ENCODE data around the gene NUP42. TPM values are rescaled to one million over a fixed set of nuclear protein-coding genes. Genes with fewer than 3 reads are reported as not detected.

The NUP42 gene
- total RNA-seq, 1 donor from 2014 or later, result 36.9 TPM

GRCh38 chr7:23210506-23210905 lies 28.7 kb downstream of the NUP42 start:
- H3K36me3 Mint-ChIP-seq (ENCODE audit: low read depth, unreplicated experiment), result peaks cover 2% of the 10 kb centered on the region
- H4K20me1 ChIP-seq (ENCODE audit: insufficient read depth, low read length), result no peaks in the 10 kb centered on the region
- H3K27me3 Mint-ChIP-seq (ENCODE audit: low read depth, unreplicated experiment), result peaks cover 24% of the 10 kb centered on the region
- no peak for TF ChIP-seq CTCF (IDR thresholded peaks at IDR 0.05; ENCODE audit: insufficient read depth, low read depth, low read length)
- TF ChIP-seq EZH2 (IDR thresholded peaks at IDR 0.05; ENCODE audit: insufficient read depth, low read length), result no peak
- FAIRE-seq (no peak), DNase-seq (ENCODE audit: low read depth) (no peak)
- no peak overlapping the region for H3K9ac ChIP-seq (ENCODE audit: low read length)
- no peaks in the 10 kb centered on the region for H3K4me1 ChIP-seq (ENCODE audit: insufficient read depth, low read length)
- H3K27ac Mint-ChIP-seq (ENCODE audit: unreplicated experiment), result no peak overlapping the region
- H3K36me3 ChIP-seq (ENCODE audit: insufficient read depth, low read length), result no peaks in the 10 kb centered on the region
- H3K9me3 ChIP-seq (ENCODE audit: insufficient read depth, low read depth, low read length), result peaks cover 2% of the 10 kb centered on the region
- H3K27ac ChIP-seq (ENCODE audit: low read depth, low read length), result no peak overlapping the region
- H3K9me3 Mint-ChIP-seq (ENCODE audit: unreplicated experiment), result no peaks in the 10 kb centered on the region
- no peak overlapping the region for H3K4me3 ChIP-seq (ENCODE audit: insufficient read depth, low read depth, low read length)
- H3K4me1 Mint-ChIP-seq (ENCODE audit: low read depth, unreplicated experiment), result no peaks in the 10 kb centered on the region
- no peaks in the 10 kb centered on the region for H3K27me3 ChIP-seq (ENCODE audit: insufficient read depth, low read length)
- H3K4me3 Mint-ChIP-seq (ENCODE audit: unreplicated experiment), result no peak overlapping the region
- no peak overlapping the region for H2AFZ ChIP-seq (ENCODE audit: low read depth, low read length)
- no peak overlapping the region for H3K4me2 ChIP-seq (ENCODE audit: low read length)
- H3K79me2 ChIP-seq (ENCODE audit: insufficient read depth, low read length), result no peaks in the 10 kb centered on the region

- no peak overlapping the region for H3K4me3 Mint-ChIP-seq (ENCODE audit: unreplicated experiment)
- H3K4me2 ChIP-seq (ENCODE audit: low read length), result no peak overlapping the region
- no peaks in the 10 kb centered on the region for H3K4me1 ChIP-seq (ENCODE audit: insufficient read depth, low read length)
- DNase-seq (ENCODE audit: low read depth), result no peak
- H3K9me3 Mint-ChIP-seq (ENCODE audit: unreplicated experiment), result no peaks in the 10 kb centered on the region
- no peaks in the 10 kb centered on the region for H3K27me3 ChIP-seq (ENCODE audit: insufficient read depth, low read length)
- H3K9me3 ChIP-seq (ENCODE audit: insufficient read depth, low read depth, low read length), result no peaks in the 10 kb centered on the region
- no peak overlapping the region for H2AFZ ChIP-seq (ENCODE audit: low read depth, low read length)
- H3K27ac ChIP-seq (ENCODE audit: low read depth, low read length), result no peak overlapping the region
- H3K27me3 Mint-ChIP-seq (ENCODE audit: low read depth, unreplicated experiment), result peaks cover 18% of the 10 kb centered on the region
- no peak for TF ChIP-seq CTCF (IDR thresholded peaks at IDR 0.05; ENCODE audit: insufficient read depth, low read depth, low read length)
- TF ChIP-seq EZH2 (IDR thresholded peaks at IDR 0.05; ENCODE audit: insufficient read depth, low read length), result no peak
- H3K4me1 Mint-ChIP-seq (ENCODE audit: low read depth, unreplicated experiment), result no peaks in the 10 kb centered on the region
- H3K4me3 ChIP-seq (ENCODE audit: insufficient read depth, low read depth, low read length), result no peak overlapping the region
- no peak overlapping the region for H3K9ac ChIP-seq (ENCODE audit: low read length)
- no peak for FAIRE-seq
- H3K36me3 ChIP-seq (ENCODE audit: insufficient read depth, low read length), result no peaks in the 10 kb centered on the region
- no peaks in the 10 kb centered on the region for H3K79me2 ChIP-seq (ENCODE audit: insufficient read depth, low read length)
- no peak overlapping the region for H3K27ac Mint-ChIP-seq (ENCODE audit: unreplicated experiment)
- H4K20me1 ChIP-seq (ENCODE audit: insufficient read depth, low read length), result no peaks in the 10 kb centered on the region
- H3K36me3 Mint-ChIP-seq (ENCODE audit: low read depth, unreplicated experiment), result peaks cover 2% of the 10 kb centered on the region
Measured at GRCh38 chr7:23211589-23211988, 29.7 kb downstream of the NUP42 start.

GRCh38 chr7:23212395-23212794 lies 30.5 kb downstream of the NUP42 start:
- Histone ChIP-seq H3K79me2 (ENCODE audit: insufficient read depth, low read length) (no peaks in the 10 kb centered on the region), H3K27me3 (ENCODE audit: insufficient read depth, low read length) (no peaks in the 10 kb centered on the region), H4K20me1 (ENCODE audit: insufficient read depth, low read length) (no peaks in the 10 kb centered on the region), H3K9me3 (ENCODE audit: insufficient read depth, low read depth, low read length) (no peaks in the 10 kb centered on the region), H3K4me3 (ENCODE audit: insufficient read depth, low read depth, low read length) (no peak overlapping the region), H3K4me2 (ENCODE audit: low read length) (no peak overlapping the region), H3K4me1 (ENCODE audit: insufficient read depth, low read length) (no peaks in the 10 kb centered on the region), H3K27ac (ENCODE audit: low read depth, low read length) (no peak overlapping the region), H3K9ac (ENCODE audit: low read length) (no peak overlapping the region), H3K36me3 (ENCODE audit: insufficient read depth, low read length) (no peaks in the 10 kb centered on the region), H2AFZ (ENCODE audit: low read depth, low read length) (no peak overlapping the region)
- Mint-ChIP-seq H3K27ac (ENCODE audit: unreplicated experiment) (no peak overlapping the region), H3K27me3 (ENCODE audit: low read depth, unreplicated experiment) (peaks cover 13% of the 10 kb centered on the region), H3K36me3 (ENCODE audit: low read depth, unreplicated experiment) (peaks cover 2% of the 10 kb centered on the region), H3K9me3 (ENCODE audit: unreplicated experiment) (no peaks in the 10 kb centered on the region), H3K4me3 (ENCODE audit: unreplicated experiment) (no peak overlapping the region), H3K4me1 (ENCODE audit: low read depth, unreplicated experiment) (no peaks in the 10 kb centered on the region)
- TF ChIP-seq EZH2 (IDR thresholded peaks at IDR 0.05; ENCODE audit: insufficient read depth, low read length) (no peak), CTCF (IDR thresholded peaks at IDR 0.05; ENCODE audit: insufficient read depth, low read depth, low read length) (no peak)
- FAIRE-seq (no peak), DNase-seq (ENCODE audit: low read depth) (no peak)
